Adrenal gland (tissue), 5 donors: Measurements from ENCODE around the gene CNPY2.

Source experiments
- POLR2A ChIP-seq, 2 donors: fragments of 450-650 bp; IDR thresholded peaks; one replicate each; pipeline ENCODE4 v1.6.1; 2017; ENCODE audit warnings: antibody characterized with exemption in 2 of 2, mild to moderate bottlenecking in 2 of 2, moderate library complexity in 1 of 2
- TF ChIP-seq, protein P1 (sequence below), 6 experiments: fragments of 450-650 bp in 4 of 6; fragments of 200-600 bp in 2 of 6; sonication (generic) in 1 of 6; IDR thresholded peaks; 1 replicate in 5 of 6; 2 replicates in 1 of 6; pipeline versions ENCODE4 v1.5.1 to v1.8.0; 2016 to 2021; ENCODE audit warnings: antibody characterized with exemption in 6 of 6, mild to moderate bottlenecking in 2 of 6, moderate library complexity in 1 of 6
- donor health status: DM: no; HTN: no; CAD: no.

DNA sequence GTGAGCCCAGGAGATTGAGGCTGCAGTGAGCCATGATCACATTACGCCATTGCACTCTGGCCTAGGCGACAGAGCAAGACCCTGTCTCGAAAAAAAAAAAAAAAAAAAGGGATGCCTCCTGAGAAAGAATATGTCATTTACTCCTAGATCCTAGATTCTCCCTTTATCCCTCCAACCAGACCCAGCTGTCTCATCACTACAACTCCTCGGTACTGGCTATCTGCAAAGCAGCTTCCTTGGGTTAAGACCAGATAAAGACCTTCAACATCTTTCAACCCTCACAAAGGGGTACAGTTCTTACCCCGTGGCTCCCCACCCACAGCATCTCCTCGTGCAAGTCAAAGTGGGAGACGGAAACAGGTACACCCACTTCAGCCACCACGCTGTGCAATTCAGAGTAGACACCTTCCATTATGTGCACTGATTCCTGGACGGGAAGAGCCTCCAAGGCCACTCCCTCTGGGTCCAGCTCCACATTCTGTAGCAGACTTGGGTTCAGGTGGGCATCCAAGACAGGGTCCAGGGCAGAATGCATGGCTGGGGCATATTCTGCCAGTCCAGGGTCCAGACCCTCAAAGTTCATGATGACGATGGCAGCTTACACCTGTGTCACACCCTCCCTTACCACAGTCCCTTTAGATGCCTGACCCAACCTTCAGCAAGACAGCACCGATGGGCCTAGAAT, 16.9 kb upstream of the CNPY2 start:
- TF ChIP-seq POLR2A (IDR thresholded peaks at IDR 0.05) = no peak
- TF ChIP-seq, protein P1, sequence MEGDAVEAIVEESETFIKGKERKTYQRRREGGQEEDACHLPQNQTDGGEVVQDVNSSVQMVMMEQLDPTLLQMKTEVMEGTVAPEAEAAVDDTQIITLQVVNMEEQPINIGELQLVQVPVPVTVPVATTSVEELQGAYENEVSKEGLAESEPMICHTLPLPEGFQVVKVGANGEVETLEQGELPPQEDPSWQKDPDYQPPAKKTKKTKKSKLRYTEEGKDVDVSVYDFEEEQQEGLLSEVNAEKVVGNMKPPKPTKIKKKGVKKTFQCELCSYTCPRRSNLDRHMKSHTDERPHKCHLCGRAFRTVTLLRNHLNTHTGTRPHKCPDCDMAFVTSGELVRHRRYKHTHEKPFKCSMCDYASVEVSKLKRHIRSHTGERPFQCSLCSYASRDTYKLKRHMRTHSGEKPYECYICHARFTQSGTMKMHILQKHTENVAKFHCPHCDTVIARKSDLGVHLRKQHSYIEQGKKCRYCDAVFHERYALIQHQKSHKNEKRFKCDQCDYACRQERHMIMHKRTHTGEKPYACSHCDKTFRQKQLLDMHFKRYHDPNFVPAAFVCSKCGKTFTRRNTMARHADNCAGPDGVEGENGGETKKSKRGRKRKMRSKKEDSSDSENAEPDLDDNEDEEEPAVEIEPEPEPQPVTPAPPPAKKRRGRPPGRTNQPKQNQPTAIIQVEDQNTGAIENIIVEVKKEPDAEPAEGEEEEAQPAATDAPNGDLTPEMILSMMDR (IDR thresholded peaks at IDR 0.05) = no peak
